ENCODE measurements around the gene BOC. TPM values are rescaled to one million over a fixed set of nuclear protein-coding genes. Genes with fewer than 3 reads are reported as not detected.

BOC gene, protein sequence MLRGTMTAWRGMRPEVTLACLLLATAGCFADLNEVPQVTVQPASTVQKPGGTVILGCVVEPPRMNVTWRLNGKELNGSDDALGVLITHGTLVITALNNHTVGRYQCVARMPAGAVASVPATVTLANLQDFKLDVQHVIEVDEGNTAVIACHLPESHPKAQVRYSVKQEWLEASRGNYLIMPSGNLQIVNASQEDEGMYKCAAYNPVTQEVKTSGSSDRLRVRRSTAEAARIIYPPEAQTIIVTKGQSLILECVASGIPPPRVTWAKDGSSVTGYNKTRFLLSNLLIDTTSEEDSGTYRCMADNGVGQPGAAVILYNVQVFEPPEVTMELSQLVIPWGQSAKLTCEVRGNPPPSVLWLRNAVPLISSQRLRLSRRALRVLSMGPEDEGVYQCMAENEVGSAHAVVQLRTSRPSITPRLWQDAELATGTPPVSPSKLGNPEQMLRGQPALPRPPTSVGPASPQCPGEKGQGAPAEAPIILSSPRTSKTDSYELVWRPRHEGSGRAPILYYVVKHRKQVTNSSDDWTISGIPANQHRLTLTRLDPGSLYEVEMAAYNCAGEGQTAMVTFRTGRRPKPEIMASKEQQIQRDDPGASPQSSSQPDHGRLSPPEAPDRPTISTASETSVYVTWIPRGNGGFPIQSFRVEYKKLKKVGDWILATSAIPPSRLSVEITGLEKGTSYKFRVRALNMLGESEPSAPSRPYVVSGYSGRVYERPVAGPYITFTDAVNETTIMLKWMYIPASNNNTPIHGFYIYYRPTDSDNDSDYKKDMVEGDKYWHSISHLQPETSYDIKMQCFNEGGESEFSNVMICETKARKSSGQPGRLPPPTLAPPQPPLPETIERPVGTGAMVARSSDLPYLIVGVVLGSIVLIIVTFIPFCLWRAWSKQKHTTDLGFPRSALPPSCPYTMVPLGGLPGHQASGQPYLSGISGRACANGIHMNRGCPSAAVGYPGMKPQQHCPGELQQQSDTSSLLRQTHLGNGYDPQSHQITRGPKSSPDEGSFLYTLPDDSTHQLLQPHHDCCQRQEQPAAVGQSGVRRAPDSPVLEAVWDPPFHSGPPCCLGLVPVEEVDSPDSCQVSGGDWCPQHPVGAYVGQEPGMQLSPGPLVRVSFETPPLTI
- total RNA-seq, result 2.1 and 3.9 TPM in 2 replicates
- polyA plus RNA-seq, result 4.2 and 4.7 TPM in 2 replicates
- polyA plus RNA-seq (2012), result 5.2 and 5.7 TPM in 2 replicates
- 4.6 and 22.9 TPM in 2 replicates for polyA minus RNA-seq (ENCODE audit: low replicate concordance)

DNA sequence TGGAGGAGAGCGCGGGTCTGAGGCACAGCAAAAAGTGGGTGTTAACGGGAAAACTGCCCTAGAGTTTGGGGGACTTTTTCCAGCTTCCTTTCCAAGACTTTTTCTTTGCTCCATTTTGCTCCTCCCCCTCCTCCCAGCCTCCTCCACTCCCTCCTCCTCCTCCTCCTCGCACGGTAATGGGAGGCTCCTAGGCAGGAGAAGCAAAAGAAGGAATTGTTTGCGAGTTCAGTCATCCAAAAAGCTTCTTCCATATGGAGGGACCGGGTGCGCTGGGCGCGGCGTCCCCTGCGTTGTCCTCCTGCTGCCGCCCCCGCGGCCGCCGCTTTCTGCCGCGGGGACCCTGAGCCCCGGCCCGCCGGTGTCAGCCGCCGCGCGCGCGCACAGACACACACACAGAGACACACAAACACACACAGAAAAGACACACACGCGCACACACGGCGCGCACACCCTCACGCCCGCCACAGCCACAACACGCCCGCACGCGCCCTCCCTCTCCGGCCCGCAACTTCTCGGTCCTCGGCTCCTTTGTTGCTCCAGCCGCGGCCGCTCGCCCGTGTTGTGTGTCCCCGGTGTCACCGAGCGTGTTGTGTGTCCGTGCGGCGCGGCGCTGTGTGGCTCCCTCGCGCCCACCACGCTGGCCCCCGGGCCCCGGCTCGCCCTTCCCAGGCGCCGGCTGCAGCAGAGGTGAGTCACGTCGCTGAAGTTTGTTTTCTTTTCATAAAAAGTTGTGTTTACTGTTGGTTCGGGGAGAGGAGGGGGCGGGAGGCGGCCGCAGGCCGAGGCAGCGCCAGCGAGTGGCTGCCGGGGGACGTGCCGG lies at the start of gene BOC:
Gene BOC, plus strand, starts transcription at position 228 of the 820 bp plus-strand sequence. CDS start 38,246 bp downstream, outside the sequence.
- H2AFZ ChIP-seq (ENCODE audit: low read length), result peak within 1 kb of the TSS; percentile 92
- no peak for TF ChIP-seq EZH2 (IDR thresholded peaks at IDR 0.05; ENCODE audit: low read length, missing control alignments)
- TF ChIP-seq, protein P1, sequence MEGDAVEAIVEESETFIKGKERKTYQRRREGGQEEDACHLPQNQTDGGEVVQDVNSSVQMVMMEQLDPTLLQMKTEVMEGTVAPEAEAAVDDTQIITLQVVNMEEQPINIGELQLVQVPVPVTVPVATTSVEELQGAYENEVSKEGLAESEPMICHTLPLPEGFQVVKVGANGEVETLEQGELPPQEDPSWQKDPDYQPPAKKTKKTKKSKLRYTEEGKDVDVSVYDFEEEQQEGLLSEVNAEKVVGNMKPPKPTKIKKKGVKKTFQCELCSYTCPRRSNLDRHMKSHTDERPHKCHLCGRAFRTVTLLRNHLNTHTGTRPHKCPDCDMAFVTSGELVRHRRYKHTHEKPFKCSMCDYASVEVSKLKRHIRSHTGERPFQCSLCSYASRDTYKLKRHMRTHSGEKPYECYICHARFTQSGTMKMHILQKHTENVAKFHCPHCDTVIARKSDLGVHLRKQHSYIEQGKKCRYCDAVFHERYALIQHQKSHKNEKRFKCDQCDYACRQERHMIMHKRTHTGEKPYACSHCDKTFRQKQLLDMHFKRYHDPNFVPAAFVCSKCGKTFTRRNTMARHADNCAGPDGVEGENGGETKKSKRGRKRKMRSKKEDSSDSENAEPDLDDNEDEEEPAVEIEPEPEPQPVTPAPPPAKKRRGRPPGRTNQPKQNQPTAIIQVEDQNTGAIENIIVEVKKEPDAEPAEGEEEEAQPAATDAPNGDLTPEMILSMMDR (conservative IDR thresholded peaks at IDR 0.05 in 1 of 2, IDR thresholded peaks at IDR 0.05 in 1 of 2; ENCODE audit: low read depth in 1 of 2, low read length in 2 of 2), result no peak
- peaks cover 3% of the 10 kb centered on the region for H3K4me1 ChIP-seq (ENCODE audit: control insufficient read depth, extremely low read depth, insufficient read depth, low read length)
- no peaks in the 10 kb centered on the region for H3K9me3 ChIP-seq (ENCODE audit: control insufficient read depth, insufficient read depth, low read depth, low read length)
- peak within 1 kb of the TSS; percentile 49 for H3K27ac ChIP-seq (ENCODE audit: insufficient read depth, low read length)
- H3K27me3 ChIP-seq (ENCODE audit: control insufficient read depth, insufficient read depth, low read length), result no peaks in the 10 kb centered on the region
- DNase-seq (ENCODE audit: low read depth in 2 of 2), result peak; percentile 52 to 82
- no peaks in the 10 kb centered on the region for H3K36me3 ChIP-seq (ENCODE audit: control insufficient read depth, insufficient read depth, low read length)
- H3K9ac ChIP-seq (ENCODE audit: insufficient read depth, low read length), result peak within 1 kb of the TSS; percentile 66
- H3K79me2 ChIP-seq (ENCODE audit: control insufficient read depth, insufficient read depth, low read length), result no peaks in the 10 kb centered on the region
- H3K4me3 ChIP-seq (replicated peaks in 1 of 4; ENCODE audit: control extremely low read depth in 1 of 4, insufficient read depth in 1 of 4, low read depth in 3 of 4, low read length in 4 of 4), result peak within 1 kb of the TSS; percentile 73 to 84 (median 77)
- peak within 1 kb of the TSS; percentile 91 for H3K4me2 ChIP-seq (ENCODE audit: extremely low read depth, insufficient read depth, low read length)
- no peaks in the 10 kb centered on the region for H4K20me1 ChIP-seq (ENCODE audit: control insufficient read depth, extremely low read depth, insufficient read depth, low read length)

DNA sequence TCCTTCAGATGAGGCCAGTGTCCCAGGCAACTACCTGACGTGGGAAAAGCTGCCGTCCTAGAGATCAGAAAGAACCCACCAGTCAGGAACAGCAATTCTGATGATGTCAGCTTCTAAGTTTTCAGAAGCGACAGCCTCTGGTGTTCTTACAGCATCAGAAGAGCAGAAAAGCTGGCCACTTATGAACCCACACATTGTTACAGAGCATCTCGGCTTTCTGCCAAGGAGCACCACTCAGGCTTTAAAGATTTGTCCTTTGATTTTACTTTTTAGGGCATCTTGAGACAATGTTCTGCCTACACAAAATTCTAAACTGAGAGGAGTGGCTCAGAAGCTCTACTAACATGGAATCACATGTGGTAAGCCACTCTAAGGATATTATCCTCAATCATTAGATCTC lies 49.7 kb upstream of the BOC start:
- no peak overlapping the region for H3K4me3 ChIP-seq (replicated peaks in 1 of 4; ENCODE audit: control extremely low read depth in 1 of 4, insufficient read depth in 1 of 4, low read depth in 3 of 4, low read length in 4 of 4)

More for the DNA sequence above, 49.7 kb upstream of the BOC start:
- H3K4me1 ChIP-seq (ENCODE audit: control insufficient read depth, extremely low read depth, insufficient read depth, low read length), result no peaks in the 10 kb centered on the region
- H4K20me1 ChIP-seq (ENCODE audit: control insufficient read depth, extremely low read depth, insufficient read depth, low read length), result no peaks in the 10 kb centered on the region
- no peak for TF ChIP-seq EZH2 (IDR thresholded peaks at IDR 0.05; ENCODE audit: low read length, missing control alignments)
- TF ChIP-seq, protein P1 (conservative IDR thresholded peaks at IDR 0.05 in 1 of 2, IDR thresholded peaks at IDR 0.05 in 1 of 2; ENCODE audit: low read depth in 1 of 2, low read length in 2 of 2), result no peak
- no peaks in the 10 kb centered on the region for H3K9me3 ChIP-seq (ENCODE audit: control insufficient read depth, insufficient read depth, low read depth, low read length)
- H3K9ac ChIP-seq (ENCODE audit: insufficient read depth, low read length), result no peak overlapping the region
- H2AFZ ChIP-seq (ENCODE audit: low read length), result no peak overlapping the region
- no peak overlapping the region for H3K27ac ChIP-seq (ENCODE audit: insufficient read depth, low read length)
- no peaks in the 10 kb centered on the region for H3K36me3 ChIP-seq (ENCODE audit: control insufficient read depth, insufficient read depth, low read length)
- H3K79me2 ChIP-seq (ENCODE audit: control insufficient read depth, insufficient read depth, low read length), result no peaks in the 10 kb centered on the region
- H3K4me2 ChIP-seq (ENCODE audit: extremely low read depth, insufficient read depth, low read length), result no peak overlapping the region
- H3K27me3 ChIP-seq (ENCODE audit: control insufficient read depth, insufficient read depth, low read length), result no peaks in the 10 kb centered on the region
- DNase-seq (ENCODE audit: low read depth in 2 of 2), result no peak

Data from fibroblast of lung (primary cell).